ENCODE data around the gene USF2.

- TF ChIP-seq CTCF (IDR thresholded peaks at IDR 0.05) (no peak), POLR2A (IDR thresholded peaks at IDR 0.05) (no peak), POLR2AphosphoS5 (IDR thresholded peaks at IDR 0.05) (no peak)
These were observed 15.7 kb downstream of the USF2 start for GRCh38 chr19:35284153-35285094.
